HUES64 (cell line): ENCODE measurements around the gene NCKAP5L.
A peak's percentile ranks its signal among the peaks of the same experiment; 100 is the strongest.
"Not testable (repeated sequence)": the region's sequence is repeated elsewhere in the genome, so short reads cannot be mapped to it uniquely, and the experiment has no call there.

ENCODE experiments used
- H3K27ac ChIP-seq: 2 replicates; pipeline ENCODE4 v1.7.0; 2013; ENCODE audit warnings: low read depth, low read length, inconsistent platforms
- H3K27me3 ChIP-seq: 2 replicates; pipeline ENCODE4 v1.6.1; 2013; ENCODE audit warnings: mild to moderate bottlenecking, low read length; ENCODE audit not compliant: insufficient read depth
- H3K36me3 ChIP-seq: 2 replicates; pipeline ENCODE4 v1.6.1; 2013; ENCODE audit warnings: mild to moderate bottlenecking, low read length; ENCODE audit not compliant: insufficient read depth
- H3K4me1 ChIP-seq: 2 replicates; pipeline ENCODE4 v1.6.1; 2013; ENCODE audit warnings: mild to moderate bottlenecking, low read length, moderate library complexity; ENCODE audit not compliant: insufficient read depth
- H3K4me3 ChIP-seq: 2 replicates; pipeline ENCODE4 v1.5.1; 2013; ENCODE audit warnings: mild to moderate bottlenecking, low read length, moderate library complexity
- H3K9ac ChIP-seq: 2 replicates; pipeline ENCODE4 v1.6.1; 2013; ENCODE audit warnings: mild to moderate bottlenecking, low read depth, low read length
- H3K9me3 ChIP-seq: 2 replicates; pipeline ENCODE4 v1.6.1; 2013; ENCODE audit warnings: low read depth, low read length; ENCODE audit not compliant: insufficient read depth
- WGBS: fragments of 150-250, 120-280 bp; methylation state at CpG from one replicate; pipeline ENCODE4 v1.1.7; 2013; ENCODE audit warnings: missing lambda C conversion rate; 5-methylcytosine and 5-hydroxymethylcytosine counted together

NCKAP5L gene

DNA sequence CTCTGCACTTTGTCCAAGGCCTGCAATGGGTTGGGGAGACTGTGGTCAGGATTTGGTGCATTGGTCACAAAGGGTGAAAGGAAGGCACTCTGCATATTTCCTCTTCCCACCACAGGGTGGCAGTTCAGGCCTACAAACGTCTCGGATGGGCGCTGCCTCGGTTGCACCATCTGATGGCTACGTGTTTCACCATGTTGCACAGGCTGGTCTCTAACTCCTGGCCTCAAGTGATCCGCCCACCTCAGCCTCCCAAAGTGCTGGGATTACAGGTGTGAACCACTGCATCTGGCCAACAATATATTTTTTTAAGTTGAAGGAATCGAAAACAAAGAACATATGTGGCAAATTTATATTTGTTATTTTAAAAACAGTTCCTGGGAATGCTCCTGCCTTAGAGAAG is 51.8 kb downstream of the NCKAP5L start:
- peaks cover 3% of the 10 kb centered on the region; the same call in 1 of the 2 replicates for H3K27me3 ChIP-seq
- 19% methylated on average over 7 of the region's 7 CpGs for WGBS
- H3K9ac ChIP-seq, result no peak overlapping the region
- H3K27ac ChIP-seq, result no peak overlapping the region
- no peaks in the 10 kb centered on the region for H3K9me3 ChIP-seq
- H3K36me3 ChIP-seq, result no peaks in the 10 kb centered on the region
- no peak overlapping the region for H3K4me3 ChIP-seq
- 0 out of 2 replicates have a peak, but pooled peaks cover 2% of the 10 kb centered on the region for H3K4me1 ChIP-seq

DNA sequence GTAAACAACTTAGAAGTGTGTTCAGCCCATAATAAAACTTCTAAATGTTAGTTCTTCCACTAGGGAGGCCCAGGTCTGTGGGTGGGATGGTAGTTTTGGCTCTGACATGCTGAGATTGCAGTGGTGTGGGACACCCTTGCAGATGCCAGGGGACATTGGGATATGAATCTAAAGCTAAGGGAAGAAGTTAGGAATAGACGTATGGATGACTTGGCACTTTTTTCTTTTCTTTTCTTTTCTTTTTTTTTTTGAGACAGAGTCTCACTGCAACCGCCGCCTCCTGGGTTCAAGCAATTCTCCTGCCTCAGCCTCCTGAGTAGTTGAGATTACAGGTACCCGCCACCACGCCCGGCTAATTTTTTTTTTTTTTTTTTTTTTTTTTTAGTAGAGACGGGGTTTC is 55.1 kb downstream of the NCKAP5L start:
- H3K9ac ChIP-seq, H3K4me3 ChIP-seq, H3K36me3 ChIP-seq, H3K9me3 ChIP-seq, H3K27me3 ChIP-seq, H3K4me1 ChIP-seq, H3K27ac ChIP-seq: not testable (repeated sequence)
- 95% methylated on average over 3 of the region's 7 CpGs for WGBS

DNA sequence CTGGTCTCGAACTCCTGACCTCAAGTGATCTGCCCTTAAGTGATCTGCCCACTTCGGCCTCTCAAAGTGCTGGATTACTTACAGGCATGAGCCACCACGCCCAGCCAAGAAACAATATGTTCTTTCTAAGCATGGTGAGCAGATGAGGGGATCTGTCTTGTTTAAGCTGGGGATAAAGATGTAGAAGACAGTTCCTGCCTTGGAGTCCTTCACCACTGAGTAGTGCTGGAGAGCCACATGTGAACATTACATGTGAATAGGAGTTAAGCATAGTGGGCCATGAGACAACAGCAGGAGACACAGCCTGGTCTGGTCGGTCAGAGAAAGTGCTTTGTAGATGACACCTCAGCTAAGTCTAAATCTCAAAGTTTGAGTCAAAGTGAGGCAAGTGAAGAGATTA is 60.9 kb downstream of the NCKAP5L start:
- no peak overlapping the region for H3K9ac ChIP-seq
- H3K27me3 ChIP-seq, result no peaks in the 10 kb centered on the region
- peaks cover 28% of the 10 kb centered on the region for H3K36me3 ChIP-seq
- H3K4me1 ChIP-seq, result no peaks in the 10 kb centered on the region
- H3K27ac ChIP-seq, result no peak overlapping the region
- H3K4me3 ChIP-seq, result no peak overlapping the region
- 79% methylated on average over 4 of the region's 4 CpGs for WGBS
- H3K9me3 ChIP-seq, result no peaks in the 10 kb centered on the region

GRCh38 chr12:49766115-49766455 is 62.1 kb downstream of the NCKAP5L start:
- H3K27me3 ChIP-seq, result no peaks in the 10 kb centered on the region
- WGBS, result 94% methylated on average over 8 of the region's 8 CpGs
- H3K9me3 ChIP-seq, result no peaks in the 10 kb centered on the region
- no peak overlapping the region for H3K4me3 ChIP-seq
- H3K27ac ChIP-seq, result no peak overlapping the region
- H3K36me3 ChIP-seq, result peaks cover 41% of the 10 kb centered on the region
- no peaks in the 10 kb centered on the region for H3K4me1 ChIP-seq
- no peak overlapping the region for H3K9ac ChIP-seq

- H3K36me3 ChIP-seq, result peaks cover 58% of the 10 kb centered on the region
- H3K4me3 ChIP-seq, result no peak overlapping the region
- no peak overlapping the region for H3K9ac ChIP-seq
- no peak overlapping the region for H3K27ac ChIP-seq
- 96% methylated on average over 3 of the region's 3 CpGs for WGBS
- no peaks in the 10 kb centered on the region for H3K27me3 ChIP-seq
- no peaks in the 10 kb centered on the region for H3K9me3 ChIP-seq
- no peaks in the 10 kb centered on the region for H3K4me1 ChIP-seq
These were observed 64.1 kb downstream of the NCKAP5L start for GRCh38 chr12:49764126-49764525.

DNA sequence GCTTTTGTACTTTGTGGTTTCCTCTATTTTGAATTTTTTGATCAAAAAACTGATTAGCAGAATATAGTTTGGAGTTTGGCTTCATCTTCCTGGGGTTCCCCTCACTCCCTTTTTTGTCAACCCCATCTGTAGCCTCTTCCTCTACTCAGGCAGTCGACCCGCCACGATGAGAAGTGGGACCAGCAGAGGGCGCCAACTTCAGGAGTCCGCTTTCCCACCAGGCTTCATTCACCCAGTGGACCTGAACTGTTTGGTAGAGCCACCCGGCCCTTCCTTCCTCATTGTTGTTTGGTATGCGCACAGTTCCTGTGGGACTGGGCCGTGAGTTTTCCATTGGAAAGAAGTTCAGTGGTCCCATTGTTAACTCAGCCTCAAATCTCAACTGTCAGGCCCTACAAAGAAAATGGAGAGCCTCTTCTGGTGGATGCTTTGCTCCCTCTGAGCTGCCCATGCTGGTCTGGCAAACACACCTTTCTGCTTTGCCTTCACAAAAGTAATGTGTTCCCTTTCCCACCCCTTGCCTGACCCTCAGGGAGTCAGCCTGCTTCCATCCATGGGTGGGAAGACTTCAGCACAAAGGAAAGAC is 65.1 kb downstream of the NCKAP5L start:
- Histone ChIP-seq H3K36me3 (peaks cover 69% of the 10 kb centered on the region), H3K27ac (no peak overlapping the region), H3K9me3 (no peaks in the 10 kb centered on the region), H3K4me1 (no peaks in the 10 kb centered on the region), H3K9ac (no peak overlapping the region), H3K4me3 (no peak overlapping the region), H3K27me3 (no peaks in the 10 kb centered on the region)
- 46% methylated on average over 8 of the region's 8 CpGs for WGBS

DNA sequence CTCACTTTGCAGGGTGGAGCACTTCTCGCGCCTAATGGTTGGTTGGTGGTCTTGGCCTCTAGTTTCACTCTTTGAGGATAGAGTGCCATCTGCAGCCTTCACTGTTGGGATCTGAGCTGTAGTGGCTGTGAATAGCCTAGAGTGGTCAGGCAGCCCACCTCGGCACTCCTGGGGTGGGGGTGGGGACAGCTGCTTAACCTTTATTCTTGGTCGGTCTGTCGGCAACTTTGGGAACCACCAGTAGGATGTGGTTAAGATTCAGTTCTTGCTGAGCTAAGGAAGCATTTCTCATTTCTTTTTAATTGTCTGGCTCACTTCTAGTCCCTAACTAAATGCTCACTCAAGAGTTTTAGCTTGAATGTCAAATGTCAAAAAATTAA is 65.8 kb downstream of the NCKAP5L start:
- peaks cover 75% of the 10 kb centered on the region for H3K36me3 ChIP-seq
- no peak overlapping the region for H3K9ac ChIP-seq
- H3K4me3 ChIP-seq, result no peak overlapping the region
- 96% methylated on average over 5 of the region's 5 CpGs for WGBS
- no peak overlapping the region for H3K27ac ChIP-seq
- H3K9me3 ChIP-seq, result no peaks in the 10 kb centered on the region
- no peaks in the 10 kb centered on the region for H3K27me3 ChIP-seq
- no peaks in the 10 kb centered on the region for H3K4me1 ChIP-seq

DNA sequence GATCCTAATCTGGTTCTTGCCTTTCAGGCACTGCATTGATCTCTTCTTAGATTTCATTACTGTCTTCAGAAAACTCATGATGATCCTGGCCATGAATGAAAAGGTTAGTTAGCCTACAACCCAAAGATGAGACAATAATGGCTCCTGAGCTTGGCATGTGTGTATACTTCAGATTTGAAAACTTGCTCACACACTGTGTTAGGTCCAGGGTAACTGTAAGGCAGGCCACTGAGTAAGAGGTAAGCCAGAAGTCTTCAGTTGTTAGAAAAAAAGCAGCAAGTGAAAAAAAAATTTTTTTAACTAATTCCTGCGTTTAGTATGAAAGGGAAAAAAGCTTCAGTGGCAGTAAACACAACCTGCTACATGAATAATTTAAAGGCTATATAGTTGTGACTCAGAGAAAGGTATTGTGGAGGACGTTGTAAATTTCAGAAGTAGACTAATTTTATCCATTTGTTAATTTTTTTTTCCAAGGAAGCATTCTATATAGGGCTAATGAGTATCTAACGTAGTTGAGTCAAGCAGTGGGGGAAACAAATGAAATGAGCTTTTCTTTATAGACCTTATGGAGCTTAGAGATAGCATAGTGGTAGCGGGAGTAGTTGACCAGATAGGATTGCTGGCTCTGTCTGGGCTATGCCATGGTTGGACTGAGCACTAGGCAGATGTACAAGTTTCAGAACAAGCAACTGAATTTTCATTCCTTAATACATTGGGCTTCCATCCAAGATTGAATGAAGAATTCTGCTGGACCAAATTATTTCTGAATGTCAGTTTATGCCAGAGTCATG is 66.3 kb downstream of the NCKAP5L start:
- over 99% methylated on average over 4 of the region's 4 CpGs for WGBS
- H3K9ac ChIP-seq, result no peak overlapping the region
- no peaks in the 10 kb centered on the region for H3K4me1 ChIP-seq
- no peaks in the 10 kb centered on the region for H3K9me3 ChIP-seq
- H3K27me3 ChIP-seq, result no peaks in the 10 kb centered on the region
- no peak overlapping the region for H3K27ac ChIP-seq
- H3K4me3 ChIP-seq, result no peak overlapping the region
- peaks cover 81% of the 10 kb centered on the region for H3K36me3 ChIP-seq

DNA sequence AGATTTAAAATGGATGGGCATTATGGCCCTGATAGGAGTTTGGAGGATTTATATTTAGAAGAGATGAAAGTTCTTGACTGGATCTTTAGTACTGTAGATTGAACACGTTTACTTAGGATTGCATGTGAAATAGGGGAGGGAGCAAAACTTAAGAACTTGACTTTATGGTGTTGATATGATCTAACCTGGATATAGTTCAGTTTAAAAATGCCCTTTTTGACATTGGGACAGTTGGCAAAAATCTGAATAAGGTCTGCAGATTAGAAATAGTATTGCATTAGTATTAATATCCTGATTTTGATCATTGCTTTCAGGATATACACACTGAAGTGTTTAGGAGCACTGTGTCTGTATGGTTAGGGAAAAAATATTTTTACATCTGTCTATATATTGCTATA is 77.2 kb downstream of the NCKAP5L start:
- H3K36me3 ChIP-seq, result peaks cover 43% of the 10 kb centered on the region
- no peak overlapping the region for H3K4me3 ChIP-seq
- H3K4me1 ChIP-seq, result peaks cover 25% of the 10 kb centered on the region
- 88% methylated on average over 1 of the region's 1 CpG for WGBS
- no peaks in the 10 kb centered on the region for H3K9me3 ChIP-seq
- H3K9ac ChIP-seq, result no peak overlapping the region
- H3K27me3 ChIP-seq, result no peaks in the 10 kb centered on the region
- no peak overlapping the region for H3K27ac ChIP-seq

DNA sequence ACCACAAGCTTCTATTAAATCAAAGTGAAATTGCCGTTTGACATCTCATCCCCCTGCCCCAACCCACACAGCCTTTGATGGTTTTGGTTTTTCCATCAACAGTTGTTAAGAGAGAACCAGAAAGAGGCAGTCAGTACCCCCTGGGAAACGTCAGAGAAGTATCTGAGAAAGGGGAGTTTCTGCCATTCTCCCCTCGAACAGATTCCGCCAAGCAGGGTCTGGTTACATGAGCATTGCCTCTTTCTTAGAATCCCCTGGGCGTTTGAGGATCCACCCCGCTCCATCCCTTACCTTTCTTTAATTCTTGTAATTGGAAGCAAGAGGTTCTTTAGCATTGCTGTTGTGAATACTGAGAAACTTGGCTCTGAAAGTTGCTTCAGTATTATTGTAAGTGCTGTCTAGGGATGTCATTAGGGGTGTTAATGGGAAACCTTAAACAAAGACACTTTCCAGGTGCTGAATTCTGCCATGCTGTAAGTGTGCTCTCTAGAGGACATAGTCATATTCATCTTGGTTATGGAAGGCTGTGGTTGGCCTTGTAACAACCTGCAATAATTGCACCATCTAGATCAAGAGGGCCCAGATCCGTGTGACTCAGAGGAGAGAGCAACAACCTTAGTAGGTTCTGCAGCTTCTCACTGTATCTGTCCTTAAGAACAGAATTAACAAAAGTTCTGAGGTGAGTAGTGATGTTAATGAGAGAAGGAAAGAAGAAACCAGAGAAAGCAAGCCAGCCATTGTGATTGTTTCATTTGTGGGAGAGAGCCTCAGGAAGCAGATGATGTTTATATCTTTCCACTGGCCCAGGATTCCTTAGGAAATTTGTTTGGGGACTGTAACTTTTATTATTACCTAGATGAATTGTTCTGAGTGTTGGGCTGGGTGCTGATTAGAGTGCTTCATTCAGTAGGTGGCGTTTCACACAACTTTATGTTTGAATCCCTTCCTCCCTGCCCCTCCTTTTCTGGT is 77.9 kb downstream of the NCKAP5L start:
- 75% methylated on average over 5 of the region's 8 CpGs for WGBS
- peaks cover 36% of the 10 kb centered on the region for H3K36me3 ChIP-seq
- H3K27me3 ChIP-seq, result no peaks in the 10 kb centered on the region
- H3K9ac ChIP-seq, result no peak overlapping the region
- H3K9me3 ChIP-seq, result no peaks in the 10 kb centered on the region
- peak overlapping the region; percentile 5; the same call in 1 of the 2 replicates for H3K27ac ChIP-seq
- peaks cover 25% of the 10 kb centered on the region for H3K4me1 ChIP-seq
- H3K4me3 ChIP-seq, result no peak overlapping the region

GRCh38 chr12:49748800-49749199 is 79.4 kb downstream of the NCKAP5L start:
- no peaks in the 10 kb centered on the region for H3K27me3 ChIP-seq
- no peak overlapping the region for H3K27ac ChIP-seq
- H3K9ac ChIP-seq, result no peak overlapping the region
- no peaks in the 10 kb centered on the region for H3K9me3 ChIP-seq
- H3K4me1 ChIP-seq, result peaks cover 26% of the 10 kb centered on the region
- peaks cover 29% of the 10 kb centered on the region for H3K36me3 ChIP-seq
- H3K4me3 ChIP-seq, result no peak overlapping the region
- WGBS, result 94% methylated on average over 3 of the region's 3 CpGs
